OCI-LY1 (cell line): ENCODE data around the gene SPRY1.

Experiments used
- H2AFZ ChIP-seq: fragments of 200-600 bp; sonication (generic), shearing (Covaris generic); 2 replicates; pipeline ENCODE4 v1.6.0; 2014; ENCODE audit warnings: antibody characterized with exemption, mild to moderate bottlenecking, low read length
- H3F3A ChIP-seq: fragments of 200-600 bp; sonication (generic), shearing (Covaris generic); 2 replicates; pipeline ENCODE4 v1.6.0; 2014; ENCODE audit warnings: mild to moderate bottlenecking, antibody characterized with exemption, low read length, moderate library complexity; ENCODE audit not compliant: insufficient read depth
- H3K27ac ChIP-seq: fragments of 200-600 bp; sonication (generic); 2 replicates; pipeline ENCODE4 v1.5.1; 2014; ENCODE audit warnings: low read length, mixed run types, mild to moderate bottlenecking, low read depth; ENCODE audit not compliant: poor library complexity, severe bottlenecking
- H3K27me3 ChIP-seq: fragments of 200-600 bp; sonication (generic); 2 replicates; pipeline ENCODE4 v1.6.0; 2014; ENCODE audit warnings: antibody characterized with exemption, mild to moderate bottlenecking, low read length, moderate library complexity; ENCODE audit not compliant: insufficient read depth
- H3K36me3 ChIP-seq: fragments of 200-600 bp; sonication (generic); 2 replicates; pipeline ENCODE4 v1.6.1; 2014; ENCODE audit warnings: mild to moderate bottlenecking, antibody characterized with exemption, low read length, moderate library complexity, mixed read lengths; ENCODE audit not compliant: insufficient read depth
- H3K4me1 ChIP-seq: fragments of 200-600 bp; sonication (generic); 2 replicates; pipeline ENCODE4 v1.5.1; 2014; ENCODE audit warnings: mild to moderate bottlenecking, low read length, moderate library complexity; ENCODE audit not compliant: insufficient read depth, severe bottlenecking
- H3K4me2 ChIP-seq: fragments of 200-600 bp; sonication (generic), shearing (Covaris generic); 2 replicates; pipeline ENCODE4 v1.6.1; 2014; ENCODE audit warnings: low read length
- H3K4me3 ChIP-seq: fragments of 200-600 bp; sonication (generic); 2 replicates; pipeline ENCODE4 v1.5.1; 2014; ENCODE audit warnings: low read length, low read depth, mild to moderate bottlenecking, mixed read lengths; ENCODE audit not compliant: poor library complexity, severe bottlenecking
- H3K79me2 ChIP-seq: fragments of 200-600 bp; shearing (Covaris generic); 2 replicates; pipeline ENCODE4 v1.6.1; 2016; ENCODE audit warnings: mixed run types, low read length, mixed read lengths; ENCODE audit not compliant: insufficient read depth
- H3K9ac ChIP-seq: fragments of 200-600 bp; sonication (generic), shearing (Covaris generic); 2 replicates; pipeline ENCODE4 v1.6.1; 2014; ENCODE audit warnings: mild to moderate bottlenecking, low read length, mixed read lengths
- H3K9me2 ChIP-seq: fragments of 200-600 bp; sonication (generic), shearing (Covaris generic); 2 replicates; pipeline ENCODE4 v1.6.1; 2014; ENCODE audit warnings: low read depth, mild to moderate bottlenecking, low read length, mixed read lengths
- H3K9me3 ChIP-seq: fragments of 200-600 bp; shearing (Covaris generic); 2 replicates; pipeline ENCODE4 v1.6.1; 2014; ENCODE audit warnings: low read length, mixed read lengths
- H4K20me1 ChIP-seq: fragments of 200-600 bp; sonication (generic), shearing (Covaris generic); 2 replicates; pipeline ENCODE4 v1.6.0; 2016; ENCODE audit warnings: mild to moderate bottlenecking, low read length; ENCODE audit not compliant: insufficient read depth
- CTCF ChIP-seq: fragments of 200-600 bp; sonication (generic), shearing (Covaris generic); IDR thresholded peaks from 2 replicates; pipeline ENCODE4 v1.5.1; 2017; ENCODE audit warnings: mild to moderate bottlenecking, antibody characterized with exemption, low read length, moderate library complexity, mixed read lengths
- EZH2 ChIP-seq: fragments of 200-600 bp; sonication (generic), shearing (Covaris generic); IDR thresholded peaks from 2 replicates; pipeline ENCODE4 v1.8.0; 2017; ENCODE audit warnings: borderline replicate concordance, mixed run types, mild to moderate bottlenecking, antibody characterized with exemption, low read length, moderate library complexity, mixed read lengths

Gene SPRY1

GRCh38 chr4:123396307-123397143 is at the start of gene SPRY1:
Gene SPRY1 (plus strand): TSS chr4:123396795. CDS start chr4:123401592, 4,797 bp downstream.
- Histone ChIP-seq H3K4me2 (peak within 1 kb of the TSS; percentile 88), H3K4me3 (peak within 1 kb of the TSS; percentile 75), H3K36me3 (peaks cover 17% of the 10 kb centered on the region), H3K9me3 (no peaks in the 10 kb centered on the region), H3K27me3 (no peaks in the 10 kb centered on the region), H3F3A (0 out of 2 replicates have a peak, but pooled peaks cover 3% of the 10 kb centered on the region), H3K4me1 (peaks cover 46% of the 10 kb centered on the region), H4K20me1 (no peaks in the 10 kb centered on the region), H3K79me2 (peaks cover 22% of the 10 kb centered on the region), H3K9ac (peak within 1 kb of the TSS; percentile 77), H3K9me2 (no peaks in the 10 kb centered on the region), H3K27ac (peak within 1 kb of the TSS; percentile 77), H2AFZ (no peak within 1 kb of the TSS; the same call in 1 of the 2 replicates)
- no peak for TF ChIP-seq EZH2

GRCh38 chr4:123346951-123347350 is 49.6 kb upstream of the SPRY1 start:
- no peak overlapping the region for H3K4me2 ChIP-seq
- no peak overlapping the region for H2AFZ ChIP-seq
- no peak overlapping the region for H3K9ac ChIP-seq
- H4K20me1 ChIP-seq, result no peaks in the 10 kb centered on the region
- H3K79me2 ChIP-seq, result no peaks in the 10 kb centered on the region
- no peaks in the 10 kb centered on the region for H3F3A ChIP-seq
- no peak overlapping the region for H3K27ac ChIP-seq
- no peaks in the 10 kb centered on the region for H3K27me3 ChIP-seq
- H3K9me2 ChIP-seq, result no peaks in the 10 kb centered on the region
- no peak overlapping the region for H3K4me3 ChIP-seq
- H3K36me3 ChIP-seq, result peaks cover 58% of the 10 kb centered on the region
- TF ChIP-seq EZH2, result no peak
- no peak for TF ChIP-seq CTCF
- H3K9me3 ChIP-seq, result no peaks in the 10 kb centered on the region
- H3K4me1 ChIP-seq, result peaks cover 63% of the 10 kb centered on the region

GRCh38 chr4:123348946-123349345 is 47.6 kb upstream of the SPRY1 start:
- H3K9me2 ChIP-seq, result no peaks in the 10 kb centered on the region
- no peaks in the 10 kb centered on the region for H3K9me3 ChIP-seq
- TF ChIP-seq EZH2 (no peak), CTCF (no peak)
- H3K4me3 ChIP-seq, result no peak overlapping the region
- peaks cover 50% of the 10 kb centered on the region for H3K36me3 ChIP-seq
- no peak overlapping the region for H3K9ac ChIP-seq
- no peaks in the 10 kb centered on the region for H3F3A ChIP-seq
- no peaks in the 10 kb centered on the region for H3K27me3 ChIP-seq
- no peak overlapping the region for H2AFZ ChIP-seq
- H3K4me2 ChIP-seq, result no peak overlapping the region
- H4K20me1 ChIP-seq, result no peaks in the 10 kb centered on the region
- peaks cover 82% of the 10 kb centered on the region for H3K4me1 ChIP-seq
- H3K79me2 ChIP-seq, result no peaks in the 10 kb centered on the region
- no peak overlapping the region for H3K27ac ChIP-seq
